HepG2 (cell line): ENCODE measurements around the gene LRRN2. TPM values are rescaled to one million over a fixed set of nuclear protein-coding genes. Genes with fewer than 3 reads are reported as not detected.

Experiments used
- ATAC-seq: fragments of 200-7000 bp; cut with Tn5 transposase; 3 replicates; pipeline ENCODE4 v1.9.1; 2020; ENCODE audit warnings: mild to moderate bottlenecking, moderate library complexity
- Bru-seq: library from RNA; stranded (reverse); fragments of 400-500 nt; gene quantifications from one replicate; lab custom pipeline; 2021; lab: Mats Ljungman, UMichigan
- BruChase-seq, 2 experiments: library from RNA; stranded (reverse); fragments of 400-500 nt; gene quantifications; one replicate each; lab custom pipeline; 2021; lab: Mats Ljungman, UMichigan
- BruUV-seq: library from RNA; stranded (reverse); fragments of 400-500 nt; replicated peaks from 2 replicates; lab custom pipeline; 2021; lab: Mats Ljungman, UMichigan
- CTCF ChIA-PET: fragments of 300-600 bp; formaldehyde crosslinking; extraction: SDS; loops from one replicate; lab custom pipeline; 2021; ENCODE audit warnings: low total read pairs, inconsistent platforms, low intra/inter-chr PET ratio; lab: Yijun Ruan, JAX
- POLR2A ChIA-PET: fragments of 350-600 bp; sonication (Branson Sonifier 250); formaldehyde crosslinking; loops from one replicate; lab custom pipeline; 2020; ENCODE audit warnings: antibody characterized with exemption, inconsistent platforms; lab: Yijun Ruan, JAX
- DNase-seq: peaks from one replicate; pipeline ENCODE4 v3.0.0-alpha.2; 2015; ENCODE audit warnings: low spot score
- FAIRE-seq: peaks from 3 replicates; lab custom pipeline; 2011; peaks lifted over from hg19 to GRCh38; lab: Jason Lieb, UNC
- H2AFZ ChIP-seq: one replicate; pipeline ENCODE4 v1.6.1; 2011; ENCODE audit warnings: low read length, inconsistent platforms
- H3K27ac ChIP-seq: fragments of 300-600 bp; 3 replicates; pipeline ENCODE4 v1.8.0; 2011; ENCODE audit warnings: mixed run types, mild to moderate bottlenecking, mixed read lengths, low read length, inconsistent platforms; ENCODE audit not compliant: insufficient read depth; ENCODE audit errors: extremely low read length
- H3K27me3 ChIP-seq, 2 experiments: fragments of 200-600 bp in 1 of 2; 2 replicates in 1 of 2; 3 replicates in 1 of 2; pipeline versions ENCODE4 v1.6.0 to v1.8.0; 2011; ENCODE audit warnings: low read length in 2 of 2, mild to moderate bottlenecking in 2 of 2, moderate library complexity in 2 of 2, inconsistent platforms in 1 of 2; ENCODE audit not compliant: insufficient read depth in 2 of 2, control insufficient read depth in 1 of 2
- H3K36me3 ChIP-seq, 2 experiments: fragments of 200-600 bp in 1 of 2; replicated peaks in 1 of 2; 2 replicates in 1 of 2; 3 replicates in 1 of 2; pipeline versions ENCODE4 v1.5.1 to v1.8.0; 2011; ENCODE audit warnings: low read length in 2 of 2, inconsistent platforms in 1 of 2; ENCODE audit not compliant: insufficient read depth in 2 of 2, control insufficient read depth in 1 of 2
- H3K4me1 ChIP-seq: 2 replicates; pipeline ENCODE4 v1.5.1; 2012; ENCODE audit warnings: low read length, inconsistent platforms; ENCODE audit not compliant: insufficient read depth
- H3K4me2 ChIP-seq: 2 replicates; pipeline ENCODE4 v1.6.0; 2011; ENCODE audit warnings: low read depth, low read length, inconsistent platforms
- H3K4me3 ChIP-seq, 3 experiments: fragments of 200-600 bp in 1 of 3; sonication (generic), shearing (Covaris generic) in 1 of 3; replicated peaks in 1 of 3; 2 replicates each; pipeline ENCODE4 v1.5.1; 2011 to 2016; ENCODE audit warnings: low read length in 3 of 3, inconsistent platforms in 2 of 3, low read depth in 2 of 3, mild to moderate bottlenecking in 2 of 3, control low read depth in 1 of 3, mixed read lengths in 1 of 3; ENCODE audit not compliant: insufficient read depth in 1 of 3
- H3K79me2 ChIP-seq: one replicate; pipeline ENCODE4 v1.6.1; 2011; ENCODE audit warnings: low read length, inconsistent platforms; ENCODE audit not compliant: insufficient read depth
- H3K9ac ChIP-seq: 2 replicates; pipeline ENCODE4 v1.6.0; 2011; ENCODE audit warnings: mild to moderate bottlenecking, low read depth, low read length, inconsistent platforms; ENCODE audit not compliant: insufficient read depth
- H3K9me3 ChIP-seq: 2 replicates; pipeline ENCODE4 v1.5.1; 2012; ENCODE audit warnings: mild to moderate bottlenecking, low read length
- H4K20me1 ChIP-seq: 2 replicates; pipeline ENCODE4 v1.6.0; 2011; ENCODE audit warnings: inconsistent platforms, mild to moderate bottlenecking, low read length, moderate library complexity; ENCODE audit not compliant: insufficient read depth
- ZNF772 ChIP-seq: sonication (generic); formaldehyde crosslinking; IDR thresholded peaks from 2 replicates; pipeline ENCODE4 v1.5.0; 2020; ENCODE audit warnings: mild to moderate bottlenecking, missing genetic modification reagents
- WGBS: methylation state at CpG from one replicate; pipeline ENCODE4 v1.1.6; 2017; ENCODE audit warnings: low lambda C conversion rate; 5-methylcytosine and 5-hydroxymethylcytosine counted together
- in situ Hi-C: cut with HindIII; loops from 2 replicates; pipeline ENCODE4 v1.10.0; 2017; ENCODE audit warnings: low pct_unique_long_range_greater_than_20kb; ENCODE audit not compliant: extremely low pct_ligation_motif_present
- intact Hi-C: fragments of 100-400 bp; cut with micrococcal nuclease; formaldehyde crosslinking; loops from one replicate; pipeline ENCODE4 v1.10.0; 2022; ENCODE audit not compliant: unreplicated experiment
- long read RNA-seq, 2 experiments: library from RNA in 1 of 2; library from polyadenylated mRNA in 1 of 2; stranded (forward) in 1 of 2; unstranded in 1 of 2; transcript quantifications; one replicate each; pipeline ENCODE4 v2.0.0, GENCODE V29; 2019 to 2022
- polyA minus RNA-seq, 3 experiments: library from RNA; depleted of rRNA, polyadenylated mRNA; stranded (reverse); fragments of >200 nt; gene quantifications; 2 replicates each; pipeline ENCODE4 v1.2.3, GENCODE V29; 2011; ENCODE audit warnings: low replicate concordance in 1 of 3
- polyA plus RNA-seq, 8 experiments: library from polyadenylated mRNA; depleted of rRNA in 3 of 8; stranded (reverse) in 7 of 8; unstranded in 1 of 8; fragments of >200 nt; fragmentation: Illumina TruSeq in 4 of 8; extraction: Trizol in 4 of 8; gene quantifications; 2 replicates each; pipeline versions ENCODE4 v1.2.1 to v1.2.3, GENCODE V29; 2011 to 2016; ENCODE audit warnings: low read depth in 4 of 8, missing spikeins in 1 of 8, mixed read lengths in 1 of 8; ENCODE audit not compliant: insufficient read depth in 1 of 8
- total RNA-seq, 5 experiments: library from RNA; depleted of rRNA; stranded (reverse); fragments of >200 nt; fragmentation: Illumina TruSeq; extraction: Trizol; gene quantifications; 2 replicates each; pipeline ENCODE4 v1.2.3, GENCODE V29; 2016; ENCODE audit warnings: low read depth in 1 of 5
- TF ChIP-seq, protein P1 (sequence below): sonication (generic); formaldehyde crosslinking; IDR thresholded peaks from 2 replicates; pipeline ENCODE4 v1.4.0; 2020; ENCODE audit warnings: mild to moderate bottlenecking, low read depth, missing genetic modification reagents
- TF ChIP-seq, protein P2 (sequence below): IDR thresholded peaks from 2 replicates; pipeline ENCODE4 v1.6.1; 2018; ENCODE audit warnings: missing genetic modification reagents, mild to moderate bottlenecking, missing compliant biosample characterization

Gene LRRN2
- total RNA-seq (2016; rRNA removed; fragmentation: Illumina TruSeq; extraction: Trizol) = not detected in 2 replicates
- not detected in 2 replicates for total RNA-seq (2016; cell fraction: cytosol; rRNA removed; fragmentation: Illumina TruSeq; extraction: Trizol; ENCODE audit: low read depth)
- total RNA-seq (2016; cell fraction: insoluble cytoplasmic fraction; rRNA removed; fragmentation: Illumina TruSeq; extraction: Trizol) = not detected in 2 replicates
- not detected in 2 replicates for total RNA-seq (2016; cell fraction: membrane; rRNA removed; fragmentation: Illumina TruSeq; extraction: Trizol)
- total RNA-seq (2016; cell fraction: nucleus; rRNA removed; fragmentation: Illumina TruSeq; extraction: Trizol) = not detected in 2 replicates
- polyA plus RNA-seq (2011; rRNA removed) = not detected in 2 replicates
- not detected in 2 replicates for polyA plus RNA-seq (2011; cell fraction: cytosol; rRNA removed)
- polyA plus RNA-seq (2011; cell fraction: nucleus; rRNA removed) = not detected in 2 replicates
- polyA plus RNA-seq (2012) = 0.04 TPM in 1 of 2 replicates, not detected in the other
- polyA plus RNA-seq (2016; cell fraction: cytosol; fragmentation: Illumina TruSeq; extraction: Trizol; ENCODE audit: low read depth) = not detected in 2 replicates
- not detected in 2 replicates for polyA plus RNA-seq (2016; cell fraction: insoluble cytoplasmic fraction; fragmentation: Illumina TruSeq; extraction: Trizol; ENCODE audit: low read depth)
- polyA plus RNA-seq (2016; cell fraction: membrane; fragmentation: Illumina TruSeq; extraction: Trizol; ENCODE audit: low read depth) = not detected in 2 replicates
- not detected in 2 replicates for polyA plus RNA-seq (2016; cell fraction: nucleus; fragmentation: Illumina TruSeq; extraction: Trizol; ENCODE audit: insufficient read depth, low read depth)
- polyA minus RNA-seq (2011; rRNA and poly(A)+ RNA removed; ENCODE audit: low replicate concordance) = not detected in 2 replicates
- polyA minus RNA-seq (2011; cell fraction: cytosol; rRNA and poly(A)+ RNA removed) = not detected in 2 replicates
- not detected in 2 replicates for polyA minus RNA-seq (2011; cell fraction: nucleus; rRNA and poly(A)+ RNA removed)
- not detected for Bru-seq, nascent RNA
- BruChase-seq, experiment 1, labeled RNA remaining after a 6-hour chase = not detected
- BruChase-seq, experiment 2, labeled RNA remaining after a 2-hour chase = not detected
- long read RNA-seq, experiment 1 = 0 reads
- long read RNA-seq, experiment 2 = 0 reads

DNA sequence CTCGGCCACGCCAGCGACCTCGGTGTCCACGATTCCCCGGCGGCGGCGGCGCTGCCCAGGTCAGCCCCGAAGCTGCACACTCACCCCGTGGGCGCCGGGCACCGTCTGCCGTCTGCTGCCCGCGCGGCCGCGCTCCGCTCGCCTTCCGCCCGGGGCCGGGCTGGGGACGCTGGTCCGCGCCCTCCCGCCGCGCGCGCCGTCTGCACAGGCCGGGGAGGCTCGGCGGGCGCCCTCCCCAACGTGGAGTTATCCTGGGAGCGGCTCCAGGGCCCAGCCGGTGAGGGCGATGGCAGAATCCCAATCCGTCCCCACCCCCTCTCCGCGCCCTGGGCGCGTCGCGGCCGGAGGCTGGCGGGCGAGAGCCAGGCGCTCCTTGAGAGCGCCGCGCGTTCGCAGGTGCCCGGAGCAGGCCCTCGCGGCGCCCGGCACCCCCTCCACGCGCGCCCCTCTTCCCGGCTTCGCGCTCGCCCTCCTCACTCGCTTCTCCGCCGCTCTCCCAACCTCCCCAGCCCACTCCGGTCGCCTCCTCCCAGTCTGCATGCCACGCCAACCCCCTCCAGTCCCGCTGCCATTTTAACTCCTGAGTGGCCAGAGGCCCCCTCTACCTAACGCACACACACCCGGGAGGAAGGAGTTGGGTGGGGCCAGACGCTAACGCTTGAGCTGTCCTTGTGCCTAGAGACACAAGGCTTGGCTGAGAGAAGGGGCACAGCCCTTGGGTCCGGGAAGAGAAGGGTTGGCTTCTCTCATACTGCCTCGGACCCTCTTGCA lies at the start of gene LRRN2:
Gene LRRN2, minus strand, starts transcription at position 503 of the 771 bp plus-strand sequence. CDS start 65,746 bp downstream, outside the sequence.
- H3K27ac ChIP-seq = no peak within 1 kb of the TSS
- intact Hi-C loops = no loop called here
- no peak; the same call in 2 of the 3 replicates for ATAC-seq
- no peaks in the 10 kb centered on the region for H3K79me2 ChIP-seq
- TF ChIP-seq, protein P1, sequence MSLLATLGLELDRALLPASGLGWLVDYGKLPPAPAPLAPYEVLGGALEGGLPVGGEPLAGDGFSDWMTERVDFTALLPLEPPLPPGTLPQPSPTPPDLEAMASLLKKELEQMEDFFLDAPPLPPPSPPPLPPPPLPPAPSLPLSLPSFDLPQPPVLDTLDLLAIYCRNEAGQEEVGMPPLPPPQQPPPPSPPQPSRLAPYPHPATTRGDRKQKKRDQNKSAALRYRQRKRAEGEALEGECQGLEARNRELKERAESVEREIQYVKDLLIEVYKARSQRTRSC (CRISPR knock-in tag) = no peak
- TF ChIP-seq, protein P2, sequence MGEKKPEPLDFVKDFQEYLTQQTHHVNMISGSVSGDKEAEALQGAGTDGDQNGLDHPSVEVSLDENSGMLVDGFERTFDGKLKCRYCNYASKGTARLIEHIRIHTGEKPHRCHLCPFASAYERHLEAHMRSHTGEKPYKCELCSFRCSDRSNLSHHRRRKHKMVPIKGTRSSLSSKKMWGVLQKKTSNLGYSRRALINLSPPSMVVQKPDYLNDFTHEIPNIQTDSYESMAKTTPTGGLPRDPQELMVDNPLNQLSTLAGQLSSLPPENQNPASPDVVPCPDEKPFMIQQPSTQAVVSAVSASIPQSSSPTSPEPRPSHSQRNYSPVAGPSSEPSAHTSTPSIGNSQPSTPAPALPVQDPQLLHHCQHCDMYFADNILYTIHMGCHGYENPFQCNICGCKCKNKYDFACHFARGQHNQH (CRISPR knock-in tag) = no peak
- TF ChIP-seq ZNF772 (CRISPR knock-in tag) = no peak
- H3K27me3 ChIP-seq = peaks cover 3 to 24% of the 10 kb centered on the region in 2 experiments; a peak in 3 of 5 replicates
- no TSS peak for BruUV-seq
- no peaks in the 10 kb centered on the region for H4K20me1 ChIP-seq
- DNase-seq = no peak
- H3K4me3 ChIP-seq = no peak within 1 kb of the TSS
- POLR2A ChIA-PET = no interaction called here
- no peak within 1 kb of the TSS for H2AFZ ChIP-seq
- H3K36me3 ChIP-seq = no peaks in the 10 kb centered on the region
- WGBS = 37% methylated on average over 24 of the region's 84 CpGs
- H3K4me1 ChIP-seq = no peaks in the 10 kb centered on the region
- no peak within 1 kb of the TSS for H3K4me2 ChIP-seq
- CTCF ChIA-PET = no interaction called here
- no peak for FAIRE-seq
- H3K9me3 ChIP-seq = no peaks in the 10 kb centered on the region
- H3K9ac ChIP-seq = no peak within 1 kb of the TSS
- in situ Hi-C loops = no loop called here
